Keratinocyte (primary cell): ENCODE results near the gene FANCC. TPM values are rescaled to one million over a fixed set of nuclear protein-coding genes. Genes with fewer than 3 reads are reported as not detected.

Experiments
- DNase-seq: peaks from one replicate; pipeline ENCODE4 v3.0.0-alpha.2; 2011; ENCODE audit warnings: low read depth, missing footprints, low spot score
- FAIRE-seq: peaks from 2 replicates; lab custom pipeline; 2011; peaks lifted over from hg19 to GRCh38; lab: Jason Lieb, UNC
- H2AFZ ChIP-seq: 2 replicates; pipeline ENCODE4 v1.6.0; 2012; ENCODE audit warnings: low read length, control low read depth, inconsistent platforms; ENCODE audit not compliant: control insufficient read depth
- H3K27ac ChIP-seq: 2 replicates; pipeline ENCODE4 v1.5.1; 2011; ENCODE audit warnings: low read length; ENCODE audit not compliant: control insufficient read depth, insufficient read depth
- H3K27me3 ChIP-seq: 3 replicates; pipeline ENCODE4 v1.6.0; 2011; ENCODE audit warnings: low read length; ENCODE audit not compliant: control insufficient read depth, insufficient read depth; ENCODE audit errors: extremely low read depth
- H3K36me3 ChIP-seq, 2 experiments: 2 replicates in 1 of 2; 3 replicates in 1 of 2; pipeline ENCODE4 v1.5.1; 2011; ENCODE audit warnings: low read length in 2 of 2, mild to moderate bottlenecking in 1 of 2; ENCODE audit not compliant: control insufficient read depth in 2 of 2, insufficient read depth in 2 of 2; ENCODE audit errors: extremely low read depth in 1 of 2
- H3K4me1 ChIP-seq: 3 replicates; pipeline ENCODE4 v1.5.1; 2011; ENCODE audit warnings: low read length; ENCODE audit not compliant: control insufficient read depth, insufficient read depth; ENCODE audit errors: extremely low read depth
- H3K4me2 ChIP-seq: 3 replicates; pipeline ENCODE4 v1.6.0; 2011; ENCODE audit warnings: low read depth, low read length; ENCODE audit not compliant: control insufficient read depth, insufficient read depth; ENCODE audit errors: extremely low read depth
- H3K4me3 ChIP-seq, 3 experiments: fragments of 200-600 bp in 1 of 3; sonication (generic) in 1 of 3; 2 replicates in 2 of 3; 3 replicates in 1 of 3; pipeline ENCODE4 v1.5.1; 2011 to 2016; ENCODE audit warnings: low read length in 3 of 3, mild to moderate bottlenecking in 3 of 3, control low read depth in 2 of 3, inconsistent platforms in 1 of 3, low read depth in 1 of 3, mixed read lengths in 1 of 3, mixed run types in 1 of 3, moderate library complexity in 1 of 3; ENCODE audit not compliant: control insufficient read depth in 2 of 3, insufficient read depth in 2 of 3; ENCODE audit errors: extremely low read depth in 1 of 3
- H3K79me2 ChIP-seq: 2 replicates; pipeline ENCODE4 v1.6.0; 2012; ENCODE audit warnings: low read length; ENCODE audit not compliant: control insufficient read depth, insufficient read depth
- H3K9ac ChIP-seq: 3 replicates; pipeline ENCODE4 v1.6.0; 2011; ENCODE audit warnings: low read length; ENCODE audit not compliant: control insufficient read depth, insufficient read depth; ENCODE audit errors: extremely low read depth
- H3K9me1 ChIP-seq: 3 replicates; pipeline ENCODE4 v1.6.0; 2011; ENCODE audit warnings: low read length; ENCODE audit not compliant: control insufficient read depth, insufficient read depth; ENCODE audit errors: extremely low read depth
- H3K9me3 ChIP-seq: 2 replicates; pipeline ENCODE4 v1.5.1; 2012; ENCODE audit warnings: low read depth, low read length; ENCODE audit not compliant: control insufficient read depth
- H4K20me1 ChIP-seq: 3 replicates; pipeline ENCODE4 v1.6.0; 2011; ENCODE audit warnings: low read length; ENCODE audit not compliant: control insufficient read depth, insufficient read depth; ENCODE audit errors: extremely low read depth
- EZH2 ChIP-seq: IDR thresholded peaks from one replicate; pipeline ENCODE4 v1.6.1; 2012; ENCODE audit warnings: inconsistent platforms, mild to moderate bottlenecking, low read length, moderate library complexity
- dilution Hi-C: fragments of 300-500 bp; cut with MboI; formaldehyde crosslinking; loops from one replicate; pipeline ENCODE4 v1.7.0; 2020; ENCODE audit warnings: low sequenced_read_pairs; ENCODE audit not compliant: extremely low pct_ligation_motif_present
- polyA plus RNA-seq, 5 experiments: library from polyadenylated mRNA; depleted of rRNA in 3 of 5; stranded (reverse) in 3 of 5; stranded (forward) in 1 of 5; unstranded in 1 of 5; fragments of >200 nt; gene quantifications; 1 replicate in 1 of 5; 2 replicates in 3 of 5; 3 replicates in 1 of 5; pipeline versions ENCODE4 v1.2.1 to v1.2.3, GENCODE V29; 2011 to 2012; ENCODE audit warnings: missing spikeins in 2 of 5, low read depth in 1 of 5, low replicate concordance in 1 of 5
- TF ChIP-seq, protein P1 (sequence below), 3 experiments: IDR thresholded peaks in 1 of 3; conservative IDR thresholded peaks in 1 of 3; optimal IDR thresholded peaks in 1 of 3; 2 replicates in 2 of 3; 3 replicates in 1 of 3; pipeline versions ENCODE3 to v1.5.1; 2011; ENCODE audit warnings: low read length in 3 of 3, mild to moderate bottlenecking in 3 of 3, moderate library complexity in 2 of 3, control low read depth in 1 of 3, inconsistent platforms in 1 of 3; ENCODE audit not compliant: insufficient read depth in 2 of 3; ENCODE audit errors: extremely low read depth in 1 of 3

FANCC gene
- polyA plus RNA-seq, 1 donor (not counting 4 experiments of a cell fraction or from before 2014, with no cell fraction given): 8.3 TPM

DNA sequence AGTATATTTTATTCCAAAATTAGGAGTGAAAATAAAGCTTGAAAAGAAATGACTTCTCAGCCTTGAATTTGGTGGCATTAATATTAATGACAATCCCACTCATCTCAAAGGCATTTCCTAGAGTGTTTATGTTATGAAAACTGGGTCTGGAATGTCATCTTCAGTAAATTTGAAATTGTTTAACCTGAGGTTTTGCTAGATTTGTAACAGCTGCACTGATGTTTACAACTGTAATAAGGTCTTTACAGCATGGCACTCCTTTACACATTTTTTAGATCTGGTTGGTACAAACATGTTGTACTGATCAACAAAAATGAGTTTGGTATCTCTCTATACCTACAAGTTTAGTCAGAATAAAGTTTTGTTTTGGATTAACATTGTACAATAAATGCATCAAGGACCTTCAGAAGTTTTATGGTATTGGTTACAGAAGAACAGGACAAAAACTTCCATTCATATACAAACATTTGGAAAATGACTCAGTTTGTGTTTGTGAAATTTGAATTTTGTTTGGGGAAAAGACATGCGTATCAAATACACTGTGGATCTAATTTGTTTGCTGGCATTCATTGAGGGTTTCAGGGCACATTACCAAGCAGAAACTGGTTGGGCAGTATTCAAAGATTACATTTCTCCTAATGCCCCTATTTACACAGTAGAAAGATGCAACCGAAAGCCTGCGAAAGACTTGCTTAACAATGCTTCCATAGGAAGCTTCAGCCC is 11.6 kb downstream of the FANCC start:
- H3K79me2 ChIP-seq: no peaks in the 10 kb centered on the region
- H3K36me3 ChIP-seq: no peaks in the 10 kb centered on the region
- TF ChIP-seq EZH2: no peak
- TF ChIP-seq, protein P1, sequence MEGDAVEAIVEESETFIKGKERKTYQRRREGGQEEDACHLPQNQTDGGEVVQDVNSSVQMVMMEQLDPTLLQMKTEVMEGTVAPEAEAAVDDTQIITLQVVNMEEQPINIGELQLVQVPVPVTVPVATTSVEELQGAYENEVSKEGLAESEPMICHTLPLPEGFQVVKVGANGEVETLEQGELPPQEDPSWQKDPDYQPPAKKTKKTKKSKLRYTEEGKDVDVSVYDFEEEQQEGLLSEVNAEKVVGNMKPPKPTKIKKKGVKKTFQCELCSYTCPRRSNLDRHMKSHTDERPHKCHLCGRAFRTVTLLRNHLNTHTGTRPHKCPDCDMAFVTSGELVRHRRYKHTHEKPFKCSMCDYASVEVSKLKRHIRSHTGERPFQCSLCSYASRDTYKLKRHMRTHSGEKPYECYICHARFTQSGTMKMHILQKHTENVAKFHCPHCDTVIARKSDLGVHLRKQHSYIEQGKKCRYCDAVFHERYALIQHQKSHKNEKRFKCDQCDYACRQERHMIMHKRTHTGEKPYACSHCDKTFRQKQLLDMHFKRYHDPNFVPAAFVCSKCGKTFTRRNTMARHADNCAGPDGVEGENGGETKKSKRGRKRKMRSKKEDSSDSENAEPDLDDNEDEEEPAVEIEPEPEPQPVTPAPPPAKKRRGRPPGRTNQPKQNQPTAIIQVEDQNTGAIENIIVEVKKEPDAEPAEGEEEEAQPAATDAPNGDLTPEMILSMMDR (optimal IDR thresholded peaks at IDR 0.05 in 1 of 3, IDR thresholded peaks at IDR 0.05 in 1 of 3, conservative IDR thresholded peaks at IDR 0.05 in 1 of 3; ENCODE audit: extremely low read depth in 1 of 3, insufficient read depth in 2 of 3, low read length in 3 of 3): no peak
- FAIRE-seq (no peak), DNase-seq (no peak)
- H3K4me1 ChIP-seq: peaks cover 5% of the 10 kb centered on the region
- H2AFZ ChIP-seq: no peak overlapping the region
- H3K4me2 ChIP-seq: no peak overlapping the region
- H4K20me1 ChIP-seq: no peaks in the 10 kb centered on the region
- H3K9me3 ChIP-seq: no peaks in the 10 kb centered on the region
- dilution Hi-C loops: no loop called here
- H3K4me3 ChIP-seq: no peak overlapping the region
- no peak overlapping the region for H3K9ac ChIP-seq
- H3K9me1 ChIP-seq: no peaks in the 10 kb centered on the region
- no peak overlapping the region for H3K27ac ChIP-seq
- no peaks in the 10 kb centered on the region for H3K27me3 ChIP-seq

DNA sequence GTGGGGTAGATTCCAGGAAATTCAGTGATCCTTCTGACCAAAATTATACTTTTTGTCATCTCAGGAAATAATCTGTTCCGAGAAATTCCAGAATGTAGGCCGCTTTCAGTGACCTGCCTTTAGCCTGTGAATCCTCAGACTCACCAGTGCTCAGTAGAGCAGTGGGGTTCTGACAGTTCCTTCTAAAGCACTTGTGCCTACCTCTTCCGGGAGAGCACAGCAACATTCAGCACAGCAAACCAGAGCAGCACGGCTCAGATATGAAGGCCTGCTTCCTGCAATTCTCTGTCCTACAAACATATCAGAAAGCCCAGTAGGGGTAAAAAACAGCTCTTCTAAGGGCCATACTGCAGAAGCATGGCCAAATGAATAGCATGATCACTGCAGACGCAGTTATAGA is 15.0 kb downstream of the FANCC start:
- peaks cover 5% of the 10 kb centered on the region for H3K4me1 ChIP-seq
- H3K9me1 ChIP-seq: no peaks in the 10 kb centered on the region
- FAIRE-seq (no peak), DNase-seq (no peak)
- H3K4me3 ChIP-seq: no peak overlapping the region
- H3K9ac ChIP-seq: no peak overlapping the region
- H3K4me2 ChIP-seq: no peak overlapping the region
- H3K27me3 ChIP-seq: no peaks in the 10 kb centered on the region
- dilution Hi-C loops: no loop called here
- H3K9me3 ChIP-seq: no peaks in the 10 kb centered on the region
- no peak overlapping the region for H3K27ac ChIP-seq
- no peaks in the 10 kb centered on the region for H4K20me1 ChIP-seq
- no peaks in the 10 kb centered on the region for H3K36me3 ChIP-seq
- H2AFZ ChIP-seq: no peak overlapping the region
- TF ChIP-seq EZH2: no peak
- TF ChIP-seq, protein P1 (optimal IDR thresholded peaks at IDR 0.05 in 1 of 3, IDR thresholded peaks at IDR 0.05 in 1 of 3, conservative IDR thresholded peaks at IDR 0.05 in 1 of 3; ENCODE audit: extremely low read depth in 1 of 3, insufficient read depth in 2 of 3, low read length in 3 of 3): no peak
- H3K79me2 ChIP-seq: peaks cover 4% of the 10 kb centered on the region
